Breast epithelium (tissue), 4 donors: ENCODE data around the gene ADAM23. TPM values are rescaled to one million over a fixed set of nuclear protein-coding genes. Genes with fewer than 3 reads are reported as not detected.

Experiments used
- DNase-seq, 2 donors: peaks; one replicate each; pipeline ENCODE4 v3.0.0-alpha.2; 2019; ENCODE audit warnings: low spot score in 2 of 2
- H3K27ac ChIP-seq, 2 donors: fragments of 200-600 bp; sonication (generic) in 1 of 2; one replicate each; pipeline ENCODE4 v1.5.1; 2016 to 2019; ENCODE audit warnings: mild to moderate bottlenecking in 1 of 2
- H3K27me3 ChIP-seq, 2 donors: fragments of 200-600 bp; sonication (generic) in 1 of 2; one replicate each; pipeline versions ENCODE4 v1.5.1 to v1.6.0; 2017 to 2019; ENCODE audit warnings: control low read depth in 1 of 2, mild to moderate bottlenecking in 1 of 2
- H3K36me3 ChIP-seq: fragments of 200-600 bp; one replicate; pipeline ENCODE4 v1.5.1; 2019
- H3K4me1 ChIP-seq, 2 donors: fragments of 200-600 bp; sonication (generic); one replicate each; pipeline ENCODE4 v1.5.1; 2016 to 2019; ENCODE audit warnings: control low read depth in 1 of 2
- H3K4me3 ChIP-seq, 3 donors: fragments of 200-600 bp; sonication (generic); 1 replicate in 2 of 3; 2 replicates in 1 of 3; pipeline ENCODE4 v1.5.1; 2016 to 2019; ENCODE audit warnings: mild to moderate bottlenecking in 3 of 3, moderate library complexity in 2 of 3
- H3K9me3 ChIP-seq, 2 donors: fragments of 200-600 bp; sonication (generic) in 1 of 2; one replicate each; pipeline ENCODE4 v1.5.1; 2016 to 2019; ENCODE audit warnings: control low read depth in 1 of 2
- POLR2A ChIP-seq: fragments of 450-650 bp; IDR thresholded peaks from one replicate; pipeline ENCODE4 v1.6.1; 2016; ENCODE audit warnings: antibody characterized with exemption, mild to moderate bottlenecking, moderate library complexity
- POLR2AphosphoS5 ChIP-seq, 3 donors: sonication (generic); formaldehyde crosslinking; IDR thresholded peaks; one replicate each; pipeline ENCODE4 v1.6.1; 2017; ENCODE audit warnings: antibody characterized with exemption in 3 of 3
- intact Hi-C: fragments of 100-400 bp; cut with DNase I; formaldehyde crosslinking; loops from one replicate; pipeline ENCODE4 v1.15.1; 2023; ENCODE audit warnings: low total_unique reads
- total RNA-seq, 3 donors: library from RNA; depleted of rRNA; stranded (reverse); fragments of >200 nt; gene quantifications; one replicate each; pipeline ENCODE4 v1.1.0, GENCODE V29; 2016
- TF ChIP-seq, protein P1 (sequence below), 3 donors: fragments of 450-650 bp; IDR thresholded peaks; one replicate each; pipeline ENCODE4 v1.5.1; 2016 to 2017; ENCODE audit warnings: antibody characterized with exemption in 3 of 3, mild to moderate bottlenecking in 3 of 3, moderate library complexity in 3 of 3

The ADAM23 gene
- total RNA-seq, 3 donors from 2014 or later, result 0.48 to 2.5 (median 0.66) TPM

DNA sequence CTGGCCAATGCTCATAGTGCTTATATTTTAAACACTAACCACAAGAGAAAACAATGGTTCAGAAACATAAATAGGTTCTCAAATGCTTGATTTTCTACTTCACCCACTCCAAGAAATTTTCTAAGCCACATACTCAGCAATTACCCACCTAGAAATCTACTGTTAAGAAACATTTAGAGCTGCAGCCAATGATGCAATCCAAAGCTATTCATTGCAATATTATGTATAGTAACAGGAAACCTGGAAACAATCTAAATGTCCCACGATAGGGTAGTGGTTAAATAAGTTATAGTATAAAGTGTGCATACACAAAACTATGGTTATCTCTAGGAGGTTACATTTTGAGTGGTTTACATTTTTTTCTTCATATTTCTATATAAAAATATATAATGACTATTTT lies 204.7 kb downstream of the ADAM23 start:
- Histone ChIP-seq H3K9me3 (no peaks in the 10 kb centered on the region), H3K27ac (no peak overlapping the region), H3K4me1 (no peaks in the 10 kb centered on the region), H3K4me3 (no peak overlapping the region), H3K36me3 (no peaks in the 10 kb centered on the region), H3K27me3 (peaks cover 0 to 3% of the 10 kb centered on the region in 2 donors)
- no peak for TF ChIP-seq POLR2AphosphoS5 (IDR thresholded peaks at IDR 0.05)
- intact Hi-C loops, result no loop called here
- no peak for DNase-seq

DNA sequence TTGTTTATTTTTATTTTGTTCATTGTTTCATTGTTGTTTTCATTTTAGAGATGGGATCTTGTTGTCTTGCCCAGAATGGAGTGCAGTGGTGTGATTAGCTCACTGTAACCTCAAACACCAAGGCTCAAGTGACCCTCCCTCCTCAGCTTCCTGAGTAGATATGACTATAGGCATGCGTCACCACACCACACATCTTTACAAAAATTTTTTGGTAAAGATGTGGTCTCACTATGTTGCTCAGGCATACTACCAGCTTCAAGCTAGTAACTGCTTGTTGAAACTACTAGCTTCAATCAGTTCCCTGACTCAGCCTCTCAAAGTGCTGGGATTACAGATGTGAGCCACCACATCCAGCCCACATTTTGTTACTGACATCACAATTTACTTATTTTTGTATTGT lies 213.8 kb downstream of the ADAM23 start:
- Histone ChIP-seq H3K27me3 (no peaks in the 10 kb centered on the region), H3K9me3 (peaks cover 0 to 10% of the 10 kb centered on the region in 2 donors), H3K36me3 (no peaks in the 10 kb centered on the region), H3K4me1 (no peaks in the 10 kb centered on the region), H3K27ac (no peak overlapping the region), H3K4me3 (no peak overlapping the region)
- no peak for TF ChIP-seq POLR2A
- no peak for TF ChIP-seq POLR2AphosphoS5 (IDR thresholded peaks at IDR 0.05)
- TF ChIP-seq, protein P1, sequence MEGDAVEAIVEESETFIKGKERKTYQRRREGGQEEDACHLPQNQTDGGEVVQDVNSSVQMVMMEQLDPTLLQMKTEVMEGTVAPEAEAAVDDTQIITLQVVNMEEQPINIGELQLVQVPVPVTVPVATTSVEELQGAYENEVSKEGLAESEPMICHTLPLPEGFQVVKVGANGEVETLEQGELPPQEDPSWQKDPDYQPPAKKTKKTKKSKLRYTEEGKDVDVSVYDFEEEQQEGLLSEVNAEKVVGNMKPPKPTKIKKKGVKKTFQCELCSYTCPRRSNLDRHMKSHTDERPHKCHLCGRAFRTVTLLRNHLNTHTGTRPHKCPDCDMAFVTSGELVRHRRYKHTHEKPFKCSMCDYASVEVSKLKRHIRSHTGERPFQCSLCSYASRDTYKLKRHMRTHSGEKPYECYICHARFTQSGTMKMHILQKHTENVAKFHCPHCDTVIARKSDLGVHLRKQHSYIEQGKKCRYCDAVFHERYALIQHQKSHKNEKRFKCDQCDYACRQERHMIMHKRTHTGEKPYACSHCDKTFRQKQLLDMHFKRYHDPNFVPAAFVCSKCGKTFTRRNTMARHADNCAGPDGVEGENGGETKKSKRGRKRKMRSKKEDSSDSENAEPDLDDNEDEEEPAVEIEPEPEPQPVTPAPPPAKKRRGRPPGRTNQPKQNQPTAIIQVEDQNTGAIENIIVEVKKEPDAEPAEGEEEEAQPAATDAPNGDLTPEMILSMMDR (IDR thresholded peaks at IDR 0.05), result no peak
- intact Hi-C loops, result no loop called here
- no peak for DNase-seq

DNA sequence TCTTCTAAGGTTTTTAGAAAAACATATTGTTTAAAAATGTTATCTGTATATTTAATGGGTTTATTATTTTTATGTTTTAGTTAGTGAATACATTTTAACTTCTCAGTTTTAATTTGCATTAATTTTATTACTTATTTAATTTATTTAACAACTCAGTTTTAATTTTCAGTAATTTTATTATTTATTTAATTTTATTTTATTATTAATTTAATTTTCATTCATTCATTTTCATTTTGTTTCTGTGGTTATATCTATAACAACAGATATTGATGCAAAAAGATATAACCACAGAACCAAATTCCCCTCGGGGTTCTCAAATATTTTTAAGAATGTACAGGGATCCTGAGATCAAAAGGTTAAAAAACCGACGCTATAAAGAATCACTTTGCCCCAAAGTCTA lies 221.9 kb downstream of the ADAM23 start:
- no peak overlapping the region for H3K27ac ChIP-seq
- no peaks in the 10 kb centered on the region for H3K36me3 ChIP-seq

More for the DNA sequence above, 221.9 kb downstream of the ADAM23 start:
- Histone ChIP-seq H3K4me3 (no peak overlapping the region), H3K27me3 (peaks cover 0 to 3% of the 10 kb centered on the region in 2 donors), H3K4me1 (no peaks in the 10 kb centered on the region), H3K9me3 (no peaks in the 10 kb centered on the region)
- intact Hi-C loops, result no loop called here
- DNase-seq, result no peak
- TF ChIP-seq POLR2AphosphoS5 (IDR thresholded peaks at IDR 0.05) (no peak), POLR2A (no peak)
- TF ChIP-seq, protein P1 (IDR thresholded peaks at IDR 0.05), result no peak

Other genes starting within 250 kb of the ADAM23 start
- gene ZDBF2, start 168.9 kb upstream of the ADAM23 start, total RNA-seq, result 10 to 100 TPM in 2 of 3 donors, 1 to 10 TPM in 1; 7.2 to 14.9 (median 10.2) TPM
- not detected for gene FAM237A, start 199.0 kb downstream of the ADAM23 start, total RNA-seq